ENCODE data around the gene SNX6.

DNA sequence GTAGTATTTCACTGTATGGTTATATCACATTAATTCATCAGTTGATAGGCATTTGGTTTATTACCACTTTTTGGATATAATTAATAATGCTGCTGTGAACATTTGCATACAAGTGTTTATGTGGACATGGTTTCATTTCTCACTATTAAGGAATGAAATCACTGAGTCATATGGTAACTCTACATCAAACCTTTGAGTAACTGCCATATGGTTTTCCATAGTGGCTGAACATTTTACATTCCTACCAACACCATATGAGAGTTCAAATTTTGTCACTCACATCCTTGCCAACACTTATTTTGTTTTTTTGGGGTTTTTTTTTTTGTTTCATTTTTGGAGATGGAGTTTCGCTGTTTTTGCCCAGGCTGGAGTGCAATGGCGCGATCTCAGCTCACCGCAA, 60.2 kb downstream of the SNX6 start:
- TF ChIP-seq TAF1 (IDR thresholded peaks at IDR 0.05; ENCODE audit: low read depth, low read length) = no peak
- no peak for TF ChIP-seq POU2F2 (IDR thresholded peaks at IDR 0.05; ENCODE audit: low read depth, low read length)
- no peak for TF ChIP-seq POLR2A (IDR thresholded peaks at IDR 0.05; ENCODE audit: low read depth, low read length)
- no peak for TF ChIP-seq POLR2AphosphoS5 (IDR thresholded peaks at IDR 0.05; ENCODE audit: low read depth, low read length)
